SHP77 (cell line): ENCODE measurements around the gene KIR3DL1.
"Not testable (repeated sequence)": the region's sequence is repeated elsewhere in the genome, so short reads cannot be mapped to it uniquely, and the experiment has no call there.

Experiments
- DNase-seq, 2 experiments: peaks; one replicate each; lab custom pipeline; 2025; lab: John Stamatoyannopoulos, UW

The KIR3DL1 gene

DNA sequence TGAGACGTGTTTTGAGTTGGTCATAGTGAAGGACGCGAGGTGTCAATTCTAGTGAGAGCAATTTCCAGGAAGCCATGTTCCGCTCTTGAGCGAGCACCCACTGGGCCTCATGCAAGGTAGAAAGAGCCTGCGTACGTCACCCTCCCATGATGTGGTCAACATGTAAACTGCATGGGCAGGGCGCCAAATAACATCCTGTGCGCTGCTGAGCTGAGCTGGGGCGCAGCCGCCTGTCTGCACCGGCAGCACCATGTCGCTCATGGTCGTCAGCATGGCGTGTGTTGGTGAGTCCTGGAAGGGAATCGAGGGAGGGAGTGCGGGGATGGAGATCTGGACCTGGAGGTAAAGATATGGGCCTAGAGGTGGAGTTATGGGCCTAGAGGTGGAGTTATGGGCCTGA lies at the start of gene KIR3DL1:
Gene KIR3DL1, plus strand, starts transcription at position 218 of the 400 bp plus-strand sequence.
- DNase-seq, result not testable (repeated sequence)

DNA sequence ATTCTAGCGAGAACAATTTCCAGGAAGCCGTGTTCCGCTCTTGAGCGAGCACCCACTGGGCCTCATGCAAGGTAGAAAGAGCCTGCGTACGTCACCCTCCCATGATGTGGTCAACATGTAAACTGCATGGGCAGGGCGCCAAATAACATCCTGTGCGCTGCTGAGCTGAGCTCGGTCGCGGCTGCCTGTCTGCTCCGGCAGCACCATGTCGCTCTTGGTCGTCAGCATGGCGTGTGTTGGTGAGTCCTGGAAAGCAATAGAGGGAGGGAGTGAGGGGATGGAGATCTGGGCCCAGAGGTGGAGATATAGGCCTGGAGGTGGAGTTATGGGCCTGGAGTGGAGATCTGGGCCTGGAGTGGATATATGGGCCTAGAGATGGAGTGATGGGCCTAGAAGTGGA lies 46.6 kb upstream of the KIR3DL1 start, which contains the start of gene KIR2DL1:
Gene KIR2DL1, plus strand, starts transcription at position 148 of the 400 bp plus-strand sequence. Its CDS starts 58 bp downstream, at position 206.
- DNase-seq, result not testable (repeated sequence)

DNA sequence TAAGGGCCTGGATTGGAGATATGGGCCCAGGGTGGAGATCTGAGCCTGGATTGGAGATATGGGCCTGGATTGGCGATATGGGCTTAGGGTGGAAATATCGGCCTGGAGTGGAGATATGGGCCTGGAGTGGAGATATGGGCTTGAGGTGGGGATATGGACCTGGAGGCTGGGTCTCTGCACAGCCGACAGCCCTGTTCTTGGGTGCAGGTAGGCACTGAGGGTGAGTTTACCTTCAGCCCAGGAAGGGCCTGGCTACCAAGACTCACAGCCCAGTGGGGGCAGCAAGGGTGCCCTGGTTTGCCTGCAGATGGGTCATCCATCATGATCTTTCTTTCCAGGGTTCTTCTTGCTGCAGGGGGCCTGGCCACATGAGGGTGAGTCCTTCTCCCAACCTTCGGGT lies 45.8 kb upstream of the KIR3DL1 start:
- not testable (repeated sequence) for DNase-seq

DNA sequence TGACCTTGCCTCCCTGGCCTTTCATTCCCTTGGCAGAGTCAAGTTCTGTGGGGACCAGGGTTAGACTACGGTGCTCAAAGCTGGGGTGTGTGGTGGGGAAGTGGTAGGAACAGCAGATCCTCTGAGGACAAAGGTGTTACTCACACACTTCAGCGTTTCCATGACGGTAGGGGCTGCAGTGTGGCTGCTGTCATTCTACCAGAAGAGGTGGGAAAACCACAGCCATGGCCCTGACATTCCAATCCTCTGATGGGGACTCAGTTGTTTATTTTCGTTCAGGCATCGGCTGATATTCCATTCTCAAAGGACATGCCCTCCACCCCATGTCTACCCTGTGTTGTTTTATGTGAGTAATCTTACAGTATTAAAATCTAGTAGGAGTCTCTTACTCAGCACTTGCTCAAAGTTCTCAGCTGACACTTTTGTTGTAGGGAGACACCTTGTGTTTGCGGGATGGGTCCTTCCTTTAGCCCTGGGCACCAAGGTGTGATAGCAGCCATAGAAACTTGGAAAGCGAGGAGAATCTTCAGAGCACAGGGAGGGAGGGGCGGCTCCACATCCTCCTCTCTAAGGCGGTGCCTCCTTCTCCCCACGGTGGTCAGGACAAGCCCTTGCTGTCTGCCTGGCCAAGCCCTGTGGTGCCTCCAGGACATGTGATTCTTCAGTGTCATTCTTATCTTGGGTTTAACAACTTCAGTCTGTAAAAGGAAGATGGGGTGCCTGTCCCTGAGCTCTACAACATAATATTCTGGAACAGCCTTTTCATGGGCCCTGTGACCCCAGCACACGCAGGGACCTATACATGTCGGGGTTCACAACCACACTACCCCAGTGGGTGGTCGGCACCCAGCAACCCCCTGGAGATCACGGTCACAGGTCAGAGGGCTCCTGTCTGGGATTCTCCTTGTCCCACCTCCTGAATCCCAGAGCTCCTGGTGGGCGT lies 45.0 kb upstream of the KIR3DL1 start:
- not testable (repeated sequence) for DNase-seq

DNA sequence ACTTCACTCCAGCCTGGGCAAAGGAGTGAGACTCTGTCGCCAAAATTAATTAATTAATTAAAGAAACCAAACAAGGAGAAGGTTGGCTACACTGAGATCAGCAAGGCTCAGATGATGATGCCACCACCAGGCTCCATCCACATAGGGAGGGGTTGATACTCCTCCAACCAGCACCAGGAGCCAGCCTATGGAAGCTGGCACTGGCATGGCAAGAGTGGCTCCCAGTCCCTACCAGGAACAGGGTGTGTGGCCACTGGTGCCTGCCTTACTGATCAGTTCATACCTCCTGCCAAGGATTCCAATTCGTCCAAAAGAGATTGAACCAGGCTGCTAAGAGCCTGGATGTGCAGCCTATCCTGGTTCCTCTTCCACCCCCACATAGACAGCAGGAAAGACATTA lies 43.6 kb upstream of the KIR3DL1 start:
- DNase-seq, result not testable (repeated sequence)

DNA sequence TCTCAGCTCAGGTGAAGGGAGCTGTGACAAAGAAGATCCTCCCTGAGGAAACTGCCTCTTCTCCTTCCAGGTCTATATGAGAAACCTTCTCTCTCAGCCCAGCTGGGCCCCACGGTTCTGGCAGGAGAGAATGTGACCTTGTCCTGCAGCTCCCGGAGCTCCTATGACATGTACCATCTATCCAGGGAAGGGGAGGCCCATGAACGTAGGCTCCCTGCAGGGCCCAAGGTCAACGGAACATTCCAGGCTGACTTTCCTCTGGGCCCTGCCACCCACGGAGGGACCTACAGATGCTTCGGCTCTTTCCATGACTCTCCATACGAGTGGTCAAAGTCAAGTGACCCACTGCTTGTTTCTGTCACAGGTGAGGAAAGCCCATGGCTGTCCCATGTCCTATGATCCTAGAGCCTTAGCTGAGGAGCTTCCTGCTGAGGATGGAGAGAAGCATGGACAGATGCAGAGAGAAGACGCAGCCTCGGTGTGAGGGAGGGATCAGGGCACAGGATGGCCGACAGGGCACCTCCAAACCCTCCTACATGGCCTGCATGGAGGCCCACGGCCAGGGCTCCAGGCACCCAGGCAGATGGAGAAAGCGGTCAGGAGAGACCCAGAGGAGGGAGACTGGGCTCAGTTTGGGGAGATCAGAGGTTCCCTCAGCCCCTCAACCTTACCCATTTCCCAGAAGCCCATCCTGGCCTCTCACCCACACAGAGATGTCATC lies 41.0 kb upstream of the KIR3DL1 start:
- DNase-seq, result not testable (repeated sequence)

DNA sequence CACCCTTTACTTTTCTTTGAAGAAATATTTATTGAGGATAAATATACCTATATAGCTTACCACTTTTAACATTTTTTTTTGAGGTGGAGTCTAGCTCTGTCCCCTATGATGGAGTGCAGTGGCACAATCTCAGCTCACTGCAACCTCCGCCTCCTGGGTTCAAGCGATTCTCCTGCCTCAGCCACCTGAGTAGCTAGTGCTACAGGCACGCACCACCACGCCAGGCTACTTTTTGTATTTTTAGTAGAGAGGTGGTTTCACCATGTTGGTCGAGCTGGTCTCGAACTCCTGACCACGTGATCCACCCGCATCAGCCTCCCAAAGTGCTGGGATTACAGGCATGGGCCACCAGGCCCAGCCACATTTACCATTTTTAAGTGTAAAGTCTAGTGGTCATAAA lies 40.4 kb upstream of the KIR3DL1 start:
- not testable (repeated sequence) for DNase-seq

DNA sequence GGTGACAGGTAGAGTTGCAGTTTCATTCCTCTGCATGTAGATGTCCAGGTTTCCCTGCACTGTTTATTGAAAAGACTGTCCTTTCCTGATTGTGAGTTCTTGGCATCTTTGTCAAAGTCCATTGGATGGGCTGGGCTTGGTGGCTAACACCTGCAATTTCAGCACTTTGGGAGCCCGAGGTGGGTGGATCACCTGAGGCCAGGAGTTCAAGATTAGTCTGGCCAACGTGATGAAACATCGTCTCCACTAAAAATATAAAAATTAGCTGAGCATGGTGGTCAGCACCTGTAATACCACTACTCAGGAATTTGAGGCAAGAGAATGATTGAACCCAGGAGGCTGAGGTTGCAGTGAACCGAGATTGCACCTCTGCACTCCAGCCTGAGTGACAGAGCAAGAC lies 38.4 kb upstream of the KIR3DL1 start:
- DNase-seq, result not testable (repeated sequence)

DNA sequence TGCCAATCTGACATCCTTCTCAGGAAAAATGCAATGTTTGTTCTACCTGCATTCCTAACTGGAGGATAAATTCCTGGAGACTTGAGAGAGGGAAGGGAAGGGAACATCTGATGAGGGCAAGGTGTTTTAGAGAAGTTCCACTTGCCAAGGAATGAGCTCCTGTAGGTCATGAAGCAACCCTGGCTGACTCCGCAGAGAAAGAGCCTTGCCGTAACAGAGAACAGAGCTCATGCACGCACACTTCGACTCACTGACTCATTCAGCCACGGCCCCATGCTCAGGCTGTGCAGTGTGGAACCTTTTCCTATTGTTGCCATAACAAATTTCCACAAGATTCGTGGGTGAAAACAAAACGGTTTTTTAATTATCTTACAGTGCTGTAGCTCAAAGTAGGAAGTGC lies 37.4 kb upstream of the KIR3DL1 start:
- not testable (repeated sequence) for DNase-seq

DNA sequence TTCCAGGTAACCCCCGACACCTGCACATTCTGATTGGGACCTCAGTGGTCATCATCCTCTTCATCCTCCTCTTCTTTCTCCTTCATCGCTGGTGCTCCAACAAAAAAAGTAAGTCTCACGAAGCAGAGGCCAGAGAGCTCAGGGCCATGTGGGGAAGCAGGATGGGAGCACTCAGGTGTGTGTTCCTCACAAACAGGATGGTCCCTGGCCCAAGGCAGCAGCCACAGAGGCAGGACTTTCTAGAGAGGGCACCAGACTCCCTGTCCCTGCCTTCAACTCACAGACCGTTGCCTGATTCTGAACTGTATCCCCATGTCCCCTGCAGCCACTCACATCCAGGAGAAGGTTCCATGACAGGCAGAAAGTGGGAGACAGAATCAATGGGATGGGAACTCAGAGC lies 33.4 kb upstream of the KIR3DL1 start:
- DNase-seq, result not testable (repeated sequence)

DNA sequence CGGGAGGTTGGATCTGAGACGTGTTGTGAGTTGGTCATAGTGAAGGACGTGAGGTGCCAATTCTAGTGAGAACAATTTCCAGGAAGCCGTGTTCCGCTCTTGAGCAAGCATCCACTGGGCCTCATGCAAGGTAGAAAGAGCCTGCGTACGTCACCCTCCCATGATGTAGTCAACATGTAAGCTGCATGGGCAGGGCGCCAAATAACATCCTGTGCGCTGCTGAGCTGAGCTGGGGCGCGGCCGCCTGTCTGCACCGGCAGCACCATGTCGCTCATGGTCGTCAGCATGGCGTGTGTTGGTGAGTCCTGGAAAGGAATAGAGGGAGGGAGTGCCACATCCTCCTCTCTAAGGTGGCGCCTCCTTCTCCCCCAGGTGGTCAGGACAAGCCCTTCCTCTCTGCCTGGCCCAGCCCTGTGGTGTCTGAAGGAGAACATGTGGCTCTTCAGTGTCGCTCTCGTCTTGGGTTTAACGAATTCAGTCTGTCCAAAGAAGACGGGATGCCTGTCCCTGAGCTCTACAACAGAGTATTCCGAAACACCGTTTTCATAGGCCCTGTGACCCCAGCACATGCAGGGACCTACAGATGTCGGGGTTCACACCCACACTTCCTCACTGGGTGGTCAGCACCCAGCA lies 30.1 kb upstream of the KIR3DL1 start:
- DNase-seq, result peak; percentile 78 to 92

DNA sequence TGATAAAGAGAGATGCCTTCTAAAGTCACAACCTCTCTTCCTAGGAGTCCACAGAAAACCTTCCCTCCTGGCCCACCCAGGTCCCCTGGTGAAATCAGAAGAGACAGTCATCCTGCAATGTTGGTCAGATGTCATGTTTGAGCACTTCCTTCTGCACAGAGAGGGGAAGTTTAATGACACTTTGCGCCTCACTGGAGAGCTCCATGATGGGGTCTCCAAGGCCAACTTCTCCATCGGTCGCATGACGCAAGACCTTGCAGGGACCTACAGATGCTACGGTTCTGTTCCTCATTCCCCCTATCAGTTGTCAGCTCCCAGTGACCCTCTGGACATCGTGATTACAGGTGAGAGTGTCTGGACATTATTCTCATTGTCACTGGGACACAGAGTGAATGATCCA lies 28.1 kb upstream of the KIR3DL1 start:
- DNase-seq, result not testable (repeated sequence)

DNA sequence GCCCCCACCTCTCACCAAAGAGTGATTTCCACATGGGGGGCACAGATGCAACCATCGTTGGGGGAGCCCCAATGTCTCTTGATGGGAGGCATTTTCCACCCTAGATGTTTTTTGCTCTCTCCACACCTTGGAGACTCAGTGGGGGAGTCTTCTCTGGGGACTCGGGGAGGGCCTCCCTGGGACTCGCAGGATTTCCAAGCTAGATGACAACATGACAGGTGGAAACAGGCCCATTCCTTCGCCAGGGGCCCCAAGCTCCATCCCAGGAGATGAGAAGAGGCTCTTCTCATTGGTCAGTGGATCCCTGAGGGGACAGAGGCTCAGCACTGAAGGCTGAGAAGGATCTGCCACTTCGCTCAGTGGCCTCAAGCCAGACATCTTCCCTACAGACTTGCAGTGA lies 25.6 kb upstream of the KIR3DL1 start:
- DNase-seq, result no peak

DNA sequence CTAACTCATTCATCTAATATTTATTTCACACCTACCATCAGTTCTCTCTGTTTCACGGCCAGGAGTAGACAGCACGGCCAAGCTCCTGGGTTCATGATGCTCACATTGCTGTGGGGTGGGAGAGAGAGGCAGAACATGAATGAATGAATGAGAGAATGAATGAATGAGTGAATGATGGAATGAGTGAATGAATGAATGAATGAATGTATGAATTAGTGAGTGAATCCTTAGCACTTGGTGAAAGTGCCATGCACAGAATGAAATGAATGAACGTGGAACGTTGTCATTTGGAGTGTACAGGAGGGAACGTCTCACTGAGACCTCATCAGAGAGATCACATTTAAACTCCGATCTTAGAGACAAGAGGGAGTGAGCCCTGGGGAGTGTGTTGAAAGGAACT lies 24.8 kb upstream of the KIR3DL1 start:
- no peak for DNase-seq

DNA sequence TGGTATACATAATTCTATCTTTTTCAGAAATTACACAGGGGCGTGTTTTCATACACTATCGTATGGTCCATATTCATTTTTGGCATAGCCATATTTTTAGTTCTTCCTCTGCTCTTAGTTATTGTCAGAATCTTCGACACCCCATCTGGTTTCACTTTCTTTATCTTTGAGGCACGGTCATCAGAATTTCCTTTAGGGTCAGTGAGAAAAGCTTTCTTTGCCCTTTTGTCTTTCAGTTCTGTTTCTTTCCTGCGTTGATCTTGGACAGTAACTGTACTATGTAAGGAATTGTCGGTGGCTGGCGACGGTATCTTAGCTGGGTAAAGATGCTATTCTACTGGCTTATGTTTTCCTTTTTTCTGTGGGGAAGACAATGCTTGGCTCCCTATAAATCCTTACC lies 23.5 kb upstream of the KIR3DL1 start:
- DNase-seq, result no peak

DNA sequence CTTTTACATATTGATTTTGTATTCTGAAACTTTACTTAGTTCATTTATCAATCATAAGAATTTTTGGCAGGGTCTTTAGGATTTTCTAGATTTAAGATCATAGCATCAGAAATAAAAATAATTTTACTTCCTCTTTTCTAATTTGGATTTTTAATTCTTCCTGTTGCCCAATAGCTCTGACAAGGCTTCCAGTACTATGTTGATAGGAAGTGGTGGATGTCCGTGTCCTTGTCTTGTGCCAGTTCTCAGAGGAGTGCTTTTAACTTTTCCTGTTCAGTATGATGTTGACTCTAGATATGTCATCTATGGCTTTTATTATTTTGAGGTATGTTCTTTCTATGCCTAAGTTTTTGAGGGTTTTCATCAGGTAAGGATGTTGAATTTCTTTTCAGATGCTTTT lies 20.5 kb upstream of the KIR3DL1 start:
- no peak for DNase-seq

DNA sequence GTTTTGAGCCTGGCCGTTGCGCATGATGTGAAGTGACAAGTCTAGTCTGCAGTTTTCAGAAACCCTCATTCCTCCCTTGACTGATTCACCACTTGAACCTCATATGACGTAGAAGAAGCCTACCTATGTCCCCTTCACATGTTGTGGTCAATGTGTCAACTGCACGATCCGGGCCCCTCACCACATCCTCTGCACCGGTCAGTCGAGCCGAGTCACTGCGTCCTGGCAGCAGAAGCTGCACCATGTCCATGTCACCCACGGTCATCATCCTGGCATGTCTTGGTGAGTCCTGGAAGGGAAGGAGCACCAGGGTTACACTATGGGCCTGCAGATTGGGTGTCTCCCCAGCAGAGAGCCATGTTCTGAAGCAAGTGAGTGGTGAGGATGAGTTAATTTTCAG lies 12.9 kb upstream of the KIR3DL1 start, which contains the start of gene KIR2DL4:
Gene KIR2DL4, plus strand, starts transcription at position 201 of the 400 bp plus-strand sequence. Its CDS starts 42 bp downstream, at position 243.
- DNase-seq, result no peak

DNA sequence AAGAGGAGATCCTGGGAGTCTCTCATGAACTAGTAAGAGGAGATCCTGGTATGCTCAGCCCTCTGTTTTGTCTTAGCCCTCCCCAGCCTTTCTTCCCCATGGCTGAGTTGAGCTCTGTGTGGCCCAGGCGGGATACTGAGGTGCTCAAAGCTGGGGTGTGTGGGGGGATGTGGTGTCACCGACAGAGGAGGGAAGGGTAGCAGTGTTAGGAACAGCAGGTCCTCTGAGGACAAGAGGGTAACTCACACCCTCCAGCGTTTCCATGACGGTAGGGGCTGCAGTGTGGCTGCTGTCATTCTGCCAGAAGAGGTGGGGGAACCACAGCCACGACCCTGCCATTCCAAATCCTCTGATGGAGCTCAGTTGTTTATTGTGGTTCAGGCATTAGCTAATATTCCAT lies 12.2 kb upstream of the KIR3DL1 start:
- DNase-seq, result no peak

DNA sequence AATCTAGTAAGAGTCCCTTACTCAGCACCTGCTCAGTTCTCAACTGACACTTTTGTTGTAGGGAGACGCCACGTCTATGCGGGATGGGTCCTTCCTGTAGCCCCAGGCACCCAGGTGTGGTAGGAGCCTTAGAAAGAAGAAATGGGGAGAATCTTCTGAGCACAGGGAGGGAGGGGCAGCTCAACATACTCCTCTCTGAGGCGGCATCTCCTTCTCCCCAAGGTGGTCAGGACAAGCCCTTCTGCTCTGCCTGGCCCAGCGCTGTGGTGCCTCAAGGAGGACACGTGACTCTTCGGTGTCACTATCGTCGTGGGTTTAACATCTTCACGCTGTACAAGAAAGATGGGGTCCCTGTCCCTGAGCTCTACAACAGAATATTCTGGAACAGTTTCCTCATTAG lies 11.7 kb upstream of the KIR3DL1 start:
- no peak for DNase-seq

DNA sequence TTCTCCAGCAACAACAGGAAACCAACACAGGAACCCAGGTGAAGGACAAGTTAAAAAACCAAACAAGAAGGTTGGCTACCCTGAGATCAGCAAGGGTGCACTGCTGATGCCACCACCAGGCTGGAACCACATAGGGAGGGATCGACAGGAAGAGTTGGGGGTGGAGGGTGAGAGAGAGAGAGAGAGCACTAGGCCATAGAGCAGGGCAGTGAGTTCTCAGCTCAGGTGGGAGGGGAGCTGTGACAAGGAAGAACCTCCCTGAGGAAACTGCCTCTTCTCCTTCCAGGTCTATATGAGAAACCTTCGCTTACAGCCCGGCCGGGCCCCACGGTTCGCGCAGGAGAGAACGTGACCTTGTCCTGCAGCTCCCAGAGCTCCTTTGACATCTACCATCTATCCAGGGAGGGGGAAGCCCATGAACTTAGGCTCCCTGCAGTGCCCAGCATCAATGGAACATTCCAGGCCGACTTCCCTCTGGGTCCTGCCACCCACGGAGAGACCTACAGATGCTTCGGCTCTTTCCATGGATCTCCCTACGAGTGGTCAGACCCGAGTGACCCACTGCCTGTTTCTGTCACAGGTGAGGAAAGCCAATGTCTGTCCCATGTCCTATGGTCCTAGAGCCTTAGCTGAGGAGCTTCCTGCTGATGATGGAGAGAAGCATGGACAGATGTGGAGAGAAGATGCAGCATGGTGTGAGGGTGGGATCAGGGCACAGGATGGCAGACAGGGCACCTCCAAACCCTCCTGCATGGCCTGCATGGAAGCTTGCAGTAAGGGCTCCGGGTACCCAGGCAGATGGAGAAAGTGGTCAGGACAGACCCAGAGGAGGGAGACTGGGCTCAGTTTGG lies 10.4 kb upstream of the KIR3DL1 start:
- DNase-seq, result no peak

DNA sequence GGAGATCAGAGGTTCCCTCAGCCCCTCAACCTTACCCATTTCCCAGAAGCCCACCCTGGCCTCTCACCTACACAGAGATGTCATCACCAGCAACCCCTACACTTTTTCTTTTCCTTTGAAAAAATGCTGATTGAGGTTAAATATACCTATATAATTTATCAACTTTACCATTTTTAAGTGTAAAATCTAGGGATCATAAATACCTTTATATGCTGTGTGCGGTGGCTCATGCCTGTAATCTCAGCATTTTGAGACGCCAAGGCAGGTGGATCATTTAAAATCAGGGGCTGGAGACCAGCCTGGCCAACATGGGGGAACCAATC lies 9.8 kb upstream of the KIR3DL1 start:
- no peak for DNase-seq
